Stomach (tissue), 4 donors: ENCODE measurements around the gene OR4E1.

Source experiments
- EP300 ChIP-seq: sonication (generic); formaldehyde crosslinking; IDR thresholded peaks from one replicate; pipeline ENCODE4 v1.6.1; 2017; ENCODE audit warnings: antibody characterized with exemption
- POLR2A ChIP-seq, 4 donors: fragments of 450-650 bp; IDR thresholded peaks; one replicate each; pipeline ENCODE4 v1.6.1; 2016; ENCODE audit warnings: antibody characterized with exemption in 4 of 4, control low read depth in 2 of 4, mild to moderate bottlenecking in 1 of 4, moderate library complexity in 1 of 4
- POLR2AphosphoS5 ChIP-seq, 3 donors: sonication (generic); formaldehyde crosslinking; IDR thresholded peaks; one replicate each; pipeline ENCODE4 v1.6.1; 2016; ENCODE audit warnings: antibody characterized with exemption in 3 of 3
- TF ChIP-seq, protein P1 (sequence below), 7 experiments: fragments of 450-650 bp in 4 of 7; fragments of 200-600 bp in 3 of 7; sonication (generic) in 3 of 7; IDR thresholded peaks; one replicate each; pipeline ENCODE4 v1.5.1; 2016 to 2019; ENCODE audit warnings: antibody characterized with exemption in 7 of 7, control low read depth in 2 of 7, mild to moderate bottlenecking in 1 of 7

DNA sequence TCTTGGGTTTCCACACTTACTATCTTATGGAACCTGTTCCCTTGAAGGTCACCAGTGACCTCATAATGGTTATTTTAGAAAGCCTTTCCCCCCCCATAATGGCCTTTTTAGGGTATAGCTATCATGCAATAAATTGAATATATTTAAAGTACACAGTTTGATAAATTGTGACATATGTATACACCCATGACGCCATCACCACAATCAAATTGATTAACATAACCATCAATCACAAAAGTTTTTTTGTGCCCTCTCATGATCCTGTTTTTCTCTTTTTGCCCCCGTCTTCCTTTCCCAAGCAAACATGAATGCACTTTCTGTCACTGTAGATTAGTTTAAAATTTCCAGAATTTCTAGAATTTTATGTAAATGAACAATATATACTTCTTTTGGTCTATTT, 28.7 kb upstream of the OR4E1 start:
- TF ChIP-seq POLR2AphosphoS5 (IDR thresholded peaks at IDR 0.05) (no peak), POLR2A (IDR thresholded peaks at IDR 0.05) (no peak), EP300 (no peak)
- TF ChIP-seq, protein P1, sequence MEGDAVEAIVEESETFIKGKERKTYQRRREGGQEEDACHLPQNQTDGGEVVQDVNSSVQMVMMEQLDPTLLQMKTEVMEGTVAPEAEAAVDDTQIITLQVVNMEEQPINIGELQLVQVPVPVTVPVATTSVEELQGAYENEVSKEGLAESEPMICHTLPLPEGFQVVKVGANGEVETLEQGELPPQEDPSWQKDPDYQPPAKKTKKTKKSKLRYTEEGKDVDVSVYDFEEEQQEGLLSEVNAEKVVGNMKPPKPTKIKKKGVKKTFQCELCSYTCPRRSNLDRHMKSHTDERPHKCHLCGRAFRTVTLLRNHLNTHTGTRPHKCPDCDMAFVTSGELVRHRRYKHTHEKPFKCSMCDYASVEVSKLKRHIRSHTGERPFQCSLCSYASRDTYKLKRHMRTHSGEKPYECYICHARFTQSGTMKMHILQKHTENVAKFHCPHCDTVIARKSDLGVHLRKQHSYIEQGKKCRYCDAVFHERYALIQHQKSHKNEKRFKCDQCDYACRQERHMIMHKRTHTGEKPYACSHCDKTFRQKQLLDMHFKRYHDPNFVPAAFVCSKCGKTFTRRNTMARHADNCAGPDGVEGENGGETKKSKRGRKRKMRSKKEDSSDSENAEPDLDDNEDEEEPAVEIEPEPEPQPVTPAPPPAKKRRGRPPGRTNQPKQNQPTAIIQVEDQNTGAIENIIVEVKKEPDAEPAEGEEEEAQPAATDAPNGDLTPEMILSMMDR (IDR thresholded peaks at IDR 0.05), result no peak
